ENCODE data around the gene WDR3. TPM values are rescaled to one million over a fixed set of nuclear protein-coding genes. Genes with fewer than 3 reads are reported as not detected.

WDR3 gene
- total and polyA plus RNA-seq, 10 of the 15 experiments (the other 5 are each of a cell fraction or from before 2014, with no cell fraction given) = 24.0 to 66.5 (median 42.9) TPM

DNA sequence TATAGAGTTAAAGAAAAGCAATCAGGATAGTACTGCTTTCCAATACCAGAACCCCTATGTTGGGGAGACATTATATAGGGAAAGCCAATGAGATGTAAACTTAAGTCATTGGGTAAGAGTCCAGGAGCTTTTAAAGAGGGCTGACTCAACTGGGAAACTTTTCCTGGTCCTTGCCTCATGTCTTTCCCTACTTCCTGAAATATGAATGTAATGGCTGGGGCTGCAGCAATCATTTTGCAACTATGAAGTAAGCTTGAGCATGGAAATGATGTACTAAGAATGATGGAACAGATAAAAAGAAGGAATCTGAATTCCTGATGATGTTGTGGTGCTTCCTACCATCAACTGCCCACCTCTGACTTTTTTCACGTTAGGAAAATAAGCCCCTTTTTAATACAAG, 55.7 kb downstream of the WDR3 start:
- FAIRE-seq (no peak), DNase-seq (ENCODE audit: low read depth, low spot score) (no peak), ATAC-seq (no peak)
- BruUV-seq (replicated peaks) = no TSS peak
- no peaks in the 10 kb centered on the region for H3K4me1 ChIP-seq (ENCODE audit: control insufficient read depth, insufficient read depth, low read length)
- H3K4me3 ChIP-seq = no peak overlapping the region
- H2AFZ ChIP-seq (ENCODE audit: control insufficient read depth, low read depth, low read length) = no peak overlapping the region
- ChIA-PET CTCF (no interaction called here), RAD21 (ENCODE audit: unreplicated experiment) (no interaction called here), SMC1A (ENCODE audit: uncharacterized antibody, unreplicated experiment) (no interaction called here), POLR2A (no interaction called here)
- H3K9ac ChIP-seq (ENCODE audit: control insufficient read depth, insufficient read depth, low read length) = no peak overlapping the region
- intact Hi-C loops (cut with micrococcal nuclease; ENCODE audit: unreplicated experiment) (no loop called here), in situ Hi-C loops (cut with MboI) (no loop called here)
- no peaks in the 10 kb centered on the region for H3K9me3 ChIP-seq (replicated peaks; ENCODE audit: control insufficient read depth, insufficient read depth, low read length)
- no peaks in the 10 kb centered on the region for H3K36me3 ChIP-seq (ENCODE audit: control insufficient read depth in 2 of 2, insufficient read depth in 2 of 2, low read length in 1 of 2)
- no peaks in the 10 kb centered on the region for H4K20me1 ChIP-seq (ENCODE audit: control insufficient read depth, insufficient read depth)
- H3K27me3 ChIP-seq (replicated peaks in 1 of 2; ENCODE audit: control insufficient read depth in 2 of 2, insufficient read depth in 2 of 2, low read length in 1 of 2) = no peaks in the 10 kb centered on the region
- no peaks in the 10 kb centered on the region for H3K79me2 ChIP-seq (ENCODE audit: control insufficient read depth, insufficient read depth, low read length)
- no peak overlapping the region for H3K4me2 ChIP-seq (ENCODE audit: control insufficient read depth, insufficient read depth)
- 0% methylated on average over 1 of the region's 1 CpG for WGBS (ENCODE audit: insufficient coverage, insufficient replicate concordance, low lambda C conversion rate, missing lambda C conversion rate)
- TF ChIP-seq LARP7 (IDR thresholded peaks at IDR 0.05) = no peak
- no peak for TF ChIP-seq TARDBP (IDR thresholded peaks at IDR 0.05; ENCODE audit: borderline replicate concordance)
- no peak for TF ChIP-seq SPI1 (IDR thresholded peaks at IDR 0.05; ENCODE audit: borderline replicate concordance, insufficient read depth, low read depth, low read length)
- TF ChIP-seq ZNF207 (IDR thresholded peaks at IDR 0.05; ENCODE audit: borderline replicate concordance) = no peak
- TF ChIP-seq, protein P1, sequence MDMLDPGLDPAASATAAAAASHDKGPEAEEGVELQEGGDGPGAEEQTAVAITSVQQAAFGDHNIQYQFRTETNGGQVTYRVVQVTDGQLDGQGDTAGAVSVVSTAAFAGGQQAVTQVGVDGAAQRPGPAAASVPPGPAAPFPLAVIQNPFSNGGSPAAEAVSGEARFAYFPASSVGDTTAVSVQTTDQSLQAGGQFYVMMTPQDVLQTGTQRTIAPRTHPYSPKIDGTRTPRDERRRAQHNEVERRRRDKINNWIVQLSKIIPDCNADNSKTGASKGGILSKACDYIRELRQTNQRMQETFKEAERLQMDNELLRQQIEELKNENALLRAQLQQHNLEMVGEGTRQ (IDR thresholded peaks at IDR 0.05; ENCODE audit: borderline replicate concordance, low read depth, low read length) = no peak
- no peak for TF ChIP-seq BCL11A (IDR thresholded peaks at IDR 0.05; ENCODE audit: low read depth, low read length)
- TF ChIP-seq YBX1 (IDR thresholded peaks at IDR 0.05) = no peak
- TF ChIP-seq NFYA (IDR thresholded peaks at IDR 0.05; ENCODE audit: borderline replicate concordance, low read depth, low read length) = no peak
- TF ChIP-seq EP300 (IDR thresholded peaks at IDR 0.05; ENCODE audit: borderline replicate concordance in 1 of 2, control insufficient read depth in 1 of 2, low read depth in 2 of 2, low read length in 2 of 2) = no peak
- H3K27ac ChIP-seq (ENCODE audit: control insufficient read depth, insufficient read depth) = no peak overlapping the region
